Right ventricle myocardium inferior (tissue), 1 donor: ENCODE data around the gene ARPC5. TPM values are rescaled to one million over a fixed set of nuclear protein-coding genes. Genes with fewer than 3 reads are reported as not detected.
"Not testable (repeated sequence)": the region's sequence is repeated elsewhere in the genome, so short reads cannot be mapped to it uniquely, and the experiment has no call there.

Experiments
- ATAC-seq: fragments of 200-7000 bp; cut with Tn5 transposase; one replicate; pipeline ENCODE4 v1.9.1; 2020; ENCODE audit warnings: mild to moderate bottlenecking, moderate library complexity
- DNase-seq: peaks from one replicate; pipeline ENCODE4 v3.0.0; 2021; ENCODE audit errors: missing footprints
- intact Hi-C: fragments of 100-400 bp; cut with DNase I; formaldehyde crosslinking; loops from one replicate; pipeline ENCODE4 v1.11.0; 2022
- total RNA-seq: library from RNA; stranded (reverse); fragmentation: NEBNext Ultra II Directional; extraction: Animal tissue kit (Norgen Biotek cat#: 25700); gene quantifications from one replicate; pipeline ENCODE4 v1.2.1, GENCODE V29; 2021
- donor health status: DM: no; HTN: yes; CAD: no; lungs with severe emphysema.

Gene ARPC5
- total RNA-seq, 1 donor from 2014 or later = 40.2 TPM

DNA sequence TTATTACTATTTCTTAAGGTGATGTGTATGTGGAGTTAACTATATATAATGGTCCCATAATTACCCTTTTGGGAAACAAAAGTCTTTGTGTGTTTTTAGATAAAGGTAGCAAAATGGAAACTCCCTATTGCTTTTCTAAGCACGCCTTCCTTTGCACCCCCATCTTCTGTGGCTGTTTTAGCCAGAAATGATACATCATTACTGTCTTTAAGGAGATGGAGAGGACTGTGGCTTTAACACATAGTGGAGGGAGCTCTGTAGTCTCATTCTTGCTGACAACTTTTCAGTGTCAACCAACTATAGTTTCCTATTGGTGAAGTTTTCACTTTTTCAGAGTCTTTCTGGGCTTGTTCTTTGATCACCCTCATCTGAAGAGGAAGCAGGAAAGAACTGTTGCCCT lies 16.5 kb upstream of the ARPC5 start:
- no peak for ATAC-seq
- DNase-seq = no peak
- intact Hi-C loops = no loop called here

DNA sequence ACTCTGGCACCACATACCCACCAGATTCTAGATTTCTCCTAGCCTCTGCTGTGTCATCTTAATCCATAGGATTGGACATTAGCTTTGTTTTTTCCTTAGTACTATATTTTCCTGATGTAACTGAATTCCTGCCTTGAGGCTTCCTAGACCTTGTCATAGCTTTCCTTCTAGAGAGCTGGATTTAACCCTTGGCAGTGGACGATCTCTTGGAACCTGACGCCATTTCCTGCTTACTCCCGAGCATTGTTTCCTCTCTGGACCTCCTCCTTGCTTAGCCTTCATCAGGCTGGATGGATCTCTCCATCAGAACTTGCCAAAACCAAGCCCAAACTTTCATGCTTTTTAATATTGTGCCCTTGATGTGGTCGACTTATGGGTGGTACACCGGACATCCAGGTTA lies 16.0 kb upstream of the ARPC5 start:
- DNase-seq = no peak
- intact Hi-C loops = no loop called here
- ATAC-seq = no peak

DNA sequence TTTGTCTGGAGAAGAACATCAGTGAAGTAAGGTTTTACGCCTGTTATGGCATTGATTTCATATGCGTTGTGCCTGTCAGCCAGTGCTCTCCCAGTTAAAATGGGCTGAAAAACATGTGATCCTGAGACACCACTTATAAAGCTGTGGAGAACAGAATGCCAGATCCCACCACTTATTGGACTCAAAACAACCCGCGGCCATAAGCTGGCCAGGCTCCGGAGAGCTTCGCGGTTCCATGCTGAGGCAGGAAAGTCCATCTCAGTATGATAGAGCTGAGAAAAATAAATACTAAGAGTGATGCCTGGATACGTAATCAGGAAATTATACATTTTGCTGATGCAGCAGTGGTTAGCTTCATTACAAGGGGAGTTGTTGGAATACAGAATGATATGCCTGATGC lies 12.5 kb upstream of the ARPC5 start:
- intact Hi-C loops = no loop called here
- DNase-seq (no peak), ATAC-seq (no peak)

DNA sequence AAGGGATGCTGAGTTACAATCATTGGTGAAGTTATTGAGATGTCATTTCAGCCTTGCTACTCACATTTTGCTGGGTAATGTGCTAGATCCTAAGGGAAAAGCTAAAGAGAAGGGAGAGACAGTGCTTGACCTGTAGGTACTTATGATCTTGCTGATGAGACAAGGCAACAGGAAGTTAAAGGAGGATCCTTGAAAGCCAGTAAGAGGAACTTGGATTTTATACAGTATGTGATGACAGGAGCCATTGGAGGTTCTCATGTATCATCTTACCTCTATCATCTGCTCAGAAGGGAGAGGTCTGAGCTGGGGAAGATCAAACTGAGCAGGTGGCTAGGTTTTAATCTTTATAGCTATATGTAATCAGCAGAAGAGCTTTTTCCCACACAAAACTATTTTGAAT lies 11.2 kb upstream of the ARPC5 start:
- no peak for ATAC-seq
- no peak for DNase-seq
- intact Hi-C loops = no loop called here

DNA sequence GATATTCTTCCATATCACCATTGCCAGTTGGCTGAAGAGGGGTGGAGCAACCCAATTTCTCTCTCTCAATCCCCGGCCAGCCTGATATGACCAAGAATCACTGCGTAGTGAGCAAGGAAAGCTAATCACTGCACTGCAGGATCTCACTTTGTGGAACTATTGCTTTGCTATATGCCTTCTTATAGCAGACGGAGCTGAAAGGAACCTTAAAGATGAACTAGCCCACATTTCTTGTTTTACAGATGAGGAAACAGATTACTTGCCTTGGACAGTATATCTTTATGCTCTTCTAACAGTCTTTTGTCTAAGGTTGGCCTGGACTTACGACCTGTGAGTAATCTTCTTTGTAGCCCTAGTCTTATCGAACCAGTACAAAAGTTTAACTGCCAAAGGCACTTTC lies 9.9 kb upstream of the ARPC5 start:
- ATAC-seq (no peak), DNase-seq (no peak)
- intact Hi-C loops = no loop called here

DNA sequence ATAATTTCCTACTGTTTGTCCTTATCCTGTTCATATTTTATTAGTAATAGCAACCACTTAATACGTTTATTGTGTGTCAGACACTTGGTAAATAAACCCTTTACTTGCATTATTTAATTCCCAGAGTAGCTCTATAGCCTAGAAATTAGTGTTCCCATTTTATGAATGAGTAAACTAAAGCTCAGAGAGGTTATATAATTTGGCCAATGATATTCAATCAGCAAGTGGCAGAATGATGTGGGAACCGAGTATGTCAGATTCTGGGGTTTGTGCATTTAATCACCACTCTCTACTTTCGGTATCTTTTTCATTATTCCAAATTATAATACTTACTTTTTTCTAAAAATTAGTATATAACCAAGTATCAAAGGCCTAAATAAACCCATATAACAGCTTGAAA lies 6.6 kb upstream of the ARPC5 start:
- DNase-seq (no peak), ATAC-seq (no peak)
- intact Hi-C loops = no loop called here

DNA sequence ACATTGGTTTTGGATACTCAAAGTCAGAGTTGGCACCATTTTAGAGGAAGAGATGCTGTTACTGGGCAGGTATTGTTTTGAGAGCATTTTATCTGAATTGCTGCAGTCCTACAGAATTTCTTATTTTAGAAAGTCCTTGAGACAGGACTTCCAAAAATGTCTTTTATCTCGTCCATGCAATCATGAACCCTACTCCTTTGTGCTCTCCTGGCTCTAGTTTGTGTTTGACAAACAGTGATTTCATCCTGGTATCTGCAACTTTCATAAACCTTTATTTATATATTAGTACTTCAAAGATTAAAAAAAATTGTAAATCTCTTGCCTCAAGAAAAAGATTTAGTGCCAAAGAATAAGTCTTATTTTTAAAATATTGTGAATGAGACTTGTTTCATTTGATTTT lies 4.6 kb upstream of the ARPC5 start:
- intact Hi-C loops = no loop called here
- ATAC-seq = no peak
- no peak for DNase-seq

DNA sequence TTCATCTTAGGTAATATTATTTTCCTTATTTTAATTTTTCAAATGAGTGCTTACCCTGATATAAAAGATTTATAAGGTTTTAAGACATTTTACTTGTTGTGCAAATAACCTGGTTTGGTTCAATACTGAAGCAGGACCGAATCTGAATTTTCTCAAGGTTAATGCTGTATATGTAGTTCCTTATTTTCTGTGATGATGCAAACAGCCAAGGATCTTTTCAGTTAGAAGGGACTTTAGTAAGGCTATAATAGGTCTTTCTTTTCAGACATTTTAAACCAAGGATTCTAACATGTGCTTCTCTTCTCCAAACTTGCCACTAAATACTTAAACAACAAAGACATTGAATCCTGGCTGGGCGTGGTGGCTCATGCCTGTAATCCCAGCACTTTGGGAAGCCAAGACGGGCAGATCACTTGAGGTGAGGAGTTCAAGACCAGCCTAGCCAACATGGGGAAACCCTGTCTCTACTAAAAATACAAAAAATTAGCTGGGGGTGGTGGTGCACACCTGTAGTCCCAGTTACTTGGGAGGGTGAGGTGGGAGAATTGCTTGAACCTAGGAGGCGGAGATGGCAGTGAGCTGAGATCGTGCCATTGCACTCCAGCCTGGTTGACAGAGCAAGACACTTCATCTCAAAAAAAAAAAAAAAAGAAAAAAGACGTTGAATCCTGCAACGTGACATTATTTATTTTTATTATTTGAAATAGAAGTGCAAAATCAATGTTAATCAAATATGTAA lies 3.2 kb upstream of the ARPC5 start:
- intact Hi-C loops = no loop called here
- DNase-seq (no peak), ATAC-seq (no peak)

DNA sequence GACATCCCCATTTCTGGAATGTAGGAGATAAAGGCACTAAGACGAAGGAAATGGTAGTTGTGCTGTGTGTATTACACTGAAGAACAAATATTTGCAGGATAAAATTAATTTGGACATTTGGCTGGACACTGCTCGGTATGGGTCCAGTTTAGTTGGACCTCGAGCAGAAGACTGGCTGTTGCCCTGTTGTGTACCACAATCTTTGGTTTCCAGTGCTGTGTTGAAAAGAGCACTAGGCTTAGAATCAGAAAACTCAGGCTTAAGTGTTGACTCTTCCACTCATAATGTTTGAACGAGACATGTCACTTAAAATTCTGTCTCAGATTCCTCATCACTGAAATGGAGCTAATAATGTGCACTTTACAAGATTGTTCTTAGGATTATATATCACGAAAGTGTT lies 1.2 kb upstream of the ARPC5 start:
- DNase-seq (no peak), ATAC-seq (no peak)
- intact Hi-C loops = loop anchor here (2.0 kb wide), 1 partner anchor 18 kb away; no protein-coding TSS in a partner anchor

DNA sequence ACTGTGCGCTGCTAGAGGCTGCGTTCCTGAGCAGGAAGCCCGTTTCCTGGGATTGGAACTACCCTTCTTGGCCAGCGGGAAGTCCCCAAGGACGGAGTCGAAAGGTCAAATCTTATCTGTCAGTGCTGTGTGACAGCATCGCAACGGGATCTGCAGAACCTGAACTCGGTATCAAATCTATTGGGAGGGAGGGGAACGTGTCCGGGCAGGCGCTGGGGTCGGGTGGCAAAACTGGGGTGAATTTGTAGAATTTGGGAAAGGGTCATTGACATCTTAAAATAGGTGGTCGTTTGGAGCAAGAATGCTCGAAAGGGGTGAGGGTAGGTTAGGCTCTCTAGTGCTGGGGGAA lies 725 bp upstream of the ARPC5 start:
- DNase-seq (no peak), ATAC-seq (no peak)
- intact Hi-C loops = loop anchor here (2.0 kb wide), 1 partner anchor 18 kb away; no protein-coding TSS in a partner anchor

DNA sequence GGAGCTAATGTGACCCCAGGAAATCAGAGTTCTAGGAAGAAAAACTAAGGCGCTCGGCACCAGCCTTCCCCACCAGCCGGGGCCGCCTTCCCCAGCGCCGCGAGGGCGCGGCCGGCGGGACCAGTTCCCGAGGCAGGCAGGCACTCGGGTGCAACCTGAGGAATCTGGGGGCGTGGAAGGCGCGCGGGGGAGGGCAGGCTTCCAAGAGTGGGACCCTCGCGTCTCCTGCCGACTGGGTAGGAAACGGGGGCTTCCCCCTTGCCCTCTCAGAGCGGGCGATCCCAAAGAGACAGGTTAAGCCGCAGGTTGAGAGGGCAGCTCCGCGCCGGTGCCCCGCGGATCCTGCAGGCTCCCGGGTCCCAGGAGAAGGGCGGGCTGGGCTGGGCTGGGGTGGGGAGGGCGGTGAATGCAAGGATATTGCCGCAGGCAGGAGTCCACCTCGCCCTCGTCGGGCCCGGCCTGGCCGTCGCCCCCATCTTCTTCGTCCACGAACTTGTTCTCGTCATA lies 431 bp downstream of the ARPC5 start:
- DNase-seq (peak; percentile 73), ATAC-seq (peak; percentile 29)
- intact Hi-C loops = loop anchor here (1.0 kb wide), 1 partner anchor 163 kb away; the partner anchor contains the start of gene SMG7

DNA sequence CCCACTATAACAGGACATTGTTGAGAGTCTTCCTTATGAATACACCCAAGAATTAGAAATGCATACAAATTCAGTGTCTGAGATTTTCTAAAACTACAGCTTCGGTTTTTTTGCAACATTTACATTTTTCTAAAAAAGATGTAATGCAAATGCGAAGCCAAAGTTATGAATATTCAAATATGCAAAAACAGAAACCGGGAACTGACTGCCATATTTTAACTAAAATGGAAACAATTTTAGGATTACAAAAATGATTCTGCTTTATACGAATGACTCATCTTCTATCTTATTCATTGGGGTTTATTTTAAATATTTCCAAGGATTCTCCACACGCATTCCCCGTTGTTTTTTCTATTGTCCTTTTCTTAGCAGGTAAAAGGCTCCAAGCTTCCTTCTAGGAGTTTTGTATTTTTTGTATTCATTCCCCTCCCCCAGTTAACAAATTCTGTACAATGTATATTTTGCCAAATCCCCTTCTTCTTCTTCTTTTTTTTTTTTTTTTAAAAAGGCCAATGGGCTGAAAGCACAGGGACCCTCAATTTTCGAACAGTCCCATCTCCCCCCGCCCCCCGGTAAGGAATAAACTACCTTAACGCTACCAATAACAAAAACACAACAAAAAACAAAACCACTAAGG lies 1.0 kb downstream of the ARPC5 start:
- no peak for DNase-seq
- no peak for ATAC-seq
- intact Hi-C loops = loop anchor here (1.0 kb wide), 1 partner anchor 162 kb away; the partner anchor contains the start of gene SMG7

DNA sequence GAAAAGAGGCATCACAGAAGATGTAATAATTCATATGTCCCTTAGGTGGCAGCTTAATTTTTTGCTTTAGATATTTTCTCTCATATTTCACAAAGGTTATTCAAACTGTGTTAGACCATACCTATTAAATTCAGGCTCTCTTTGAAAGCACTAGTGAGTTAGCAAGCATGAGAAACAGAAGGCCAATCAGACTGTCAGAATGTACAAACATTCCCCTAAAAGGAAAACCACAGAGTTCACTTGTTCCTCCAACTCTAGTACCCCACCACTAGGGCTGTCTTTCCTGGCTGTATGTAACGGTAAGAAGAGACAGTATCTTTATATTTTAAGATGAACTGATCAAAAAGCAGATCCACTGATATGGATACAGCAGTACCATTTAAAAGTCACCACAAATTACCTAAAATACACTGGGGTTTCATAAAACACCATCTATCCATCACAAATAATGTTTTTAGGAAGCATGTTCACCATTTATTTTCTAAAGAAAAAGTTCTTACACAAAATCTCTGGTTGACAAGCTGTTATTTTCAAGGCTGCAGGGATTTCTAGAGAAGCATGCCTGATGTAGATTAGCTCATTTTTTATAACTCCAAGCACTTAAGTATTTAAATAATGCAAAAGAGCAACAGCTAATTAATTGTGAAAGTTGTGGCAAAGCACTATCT lies 1.8 kb downstream of the ARPC5 start:
- DNase-seq (no peak), ATAC-seq (no peak)
- intact Hi-C loops = no loop called here

DNA sequence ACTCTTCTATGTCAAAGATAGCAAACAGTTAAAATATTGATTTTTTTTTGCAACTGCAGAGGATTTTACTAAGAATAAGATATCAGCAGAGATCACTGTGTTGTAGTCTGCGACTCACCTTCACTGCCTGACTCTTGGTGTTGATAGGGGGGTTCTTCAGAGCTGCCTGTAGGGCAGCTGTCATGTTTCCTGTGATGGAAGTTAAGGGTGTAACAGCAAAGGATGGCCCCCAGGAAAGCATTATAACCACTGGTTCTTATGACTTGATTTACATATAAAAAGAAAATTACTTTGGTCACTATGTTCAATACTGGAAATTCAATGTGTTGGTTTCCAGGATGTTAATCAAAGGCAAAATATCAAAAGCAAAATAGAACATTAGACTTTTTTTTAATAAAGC lies 2.6 kb downstream of the ARPC5 start:
- intact Hi-C loops = no loop called here
- DNase-seq (no peak), ATAC-seq (no peak)

DNA sequence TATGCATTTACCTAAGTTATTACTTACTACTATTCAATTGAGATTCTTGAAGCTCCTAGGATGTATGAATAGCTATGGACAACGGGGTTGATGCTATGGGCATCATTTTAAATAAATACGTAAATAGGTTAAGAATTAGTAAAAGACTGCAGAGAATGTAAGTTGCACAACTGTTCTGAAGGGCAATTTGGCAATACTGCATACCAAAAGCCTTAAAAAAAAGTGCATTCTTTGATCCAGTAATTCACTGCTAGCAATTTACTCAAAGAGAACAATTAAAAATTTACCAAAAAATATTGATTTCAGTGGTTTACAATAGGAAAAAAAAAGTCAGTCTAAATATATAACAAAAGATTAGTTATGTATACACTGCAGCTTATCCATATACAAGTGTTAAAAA lies 3.5 kb downstream of the ARPC5 start:
- intact Hi-C loops = no loop called here
- DNase-seq = no peak
- ATAC-seq = no peak

DNA sequence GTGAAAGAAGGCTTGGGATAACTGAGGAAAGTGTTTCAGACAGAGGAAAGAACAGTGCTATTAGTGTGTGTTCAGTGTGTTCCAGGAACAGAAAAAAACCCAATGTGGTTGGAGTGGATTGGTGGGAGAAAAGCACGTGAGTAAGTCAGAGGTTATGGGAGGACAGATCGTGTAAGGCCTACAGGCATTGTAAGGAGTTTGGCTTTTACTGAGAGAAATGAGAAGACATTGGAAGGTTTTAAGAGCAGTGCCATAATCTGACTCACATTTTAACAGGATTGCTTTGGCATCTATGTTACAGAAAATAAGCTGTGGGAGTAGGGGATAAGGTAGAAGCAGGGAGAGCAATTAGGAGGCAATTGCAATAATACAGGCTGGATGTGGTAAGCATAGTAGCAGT lies 4.8 kb downstream of the ARPC5 start:
- intact Hi-C loops = no loop called here
- ATAC-seq = no peak
- DNase-seq = no peak

DNA sequence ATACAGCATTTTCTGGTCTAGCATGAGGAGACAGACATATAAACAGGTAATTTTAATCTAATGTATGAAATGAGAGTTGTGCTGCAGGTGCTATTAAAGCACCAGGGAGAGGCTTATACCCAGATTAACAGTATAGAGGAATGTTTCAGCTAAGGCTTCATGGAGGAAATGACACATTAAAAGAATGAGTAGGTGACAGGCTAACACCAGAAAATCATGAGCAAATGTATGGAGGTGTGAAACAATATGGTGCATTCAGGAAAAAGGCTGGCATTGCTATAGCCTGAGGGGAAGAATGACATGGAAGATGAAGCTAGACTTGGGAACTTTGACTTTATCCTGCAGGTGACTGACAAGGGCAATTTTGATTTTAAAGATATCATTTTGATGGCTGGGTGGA lies 7.0 kb downstream of the ARPC5 start:
- intact Hi-C loops = no loop called here
- DNase-seq (no peak), ATAC-seq (no peak)

DNA sequence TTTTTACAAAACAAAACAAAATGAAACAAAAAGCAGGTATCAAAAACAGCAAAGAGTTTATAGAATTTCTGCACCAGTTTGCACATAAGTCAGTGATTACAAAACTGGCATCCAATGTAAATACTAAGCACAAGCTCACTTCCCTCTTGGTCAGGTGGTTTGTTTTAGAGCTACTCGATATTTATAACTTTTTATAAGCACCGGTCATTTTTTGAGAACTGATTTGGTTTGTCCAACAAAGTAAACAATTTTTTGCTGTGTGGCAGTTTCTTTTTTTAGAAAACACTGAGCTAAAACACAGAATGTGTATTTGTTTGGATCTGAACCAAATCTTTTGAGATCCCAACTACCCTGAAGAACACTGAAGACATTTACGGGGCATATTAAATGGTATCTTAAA lies 9.3 kb downstream of the ARPC5 start:
- intact Hi-C loops = loop anchor here (2.0 kb wide), 1 partner anchor 71 kb away; no protein-coding TSS in a partner anchor
- not testable (repeated sequence) for DNase-seq, ATAC-seq

DNA sequence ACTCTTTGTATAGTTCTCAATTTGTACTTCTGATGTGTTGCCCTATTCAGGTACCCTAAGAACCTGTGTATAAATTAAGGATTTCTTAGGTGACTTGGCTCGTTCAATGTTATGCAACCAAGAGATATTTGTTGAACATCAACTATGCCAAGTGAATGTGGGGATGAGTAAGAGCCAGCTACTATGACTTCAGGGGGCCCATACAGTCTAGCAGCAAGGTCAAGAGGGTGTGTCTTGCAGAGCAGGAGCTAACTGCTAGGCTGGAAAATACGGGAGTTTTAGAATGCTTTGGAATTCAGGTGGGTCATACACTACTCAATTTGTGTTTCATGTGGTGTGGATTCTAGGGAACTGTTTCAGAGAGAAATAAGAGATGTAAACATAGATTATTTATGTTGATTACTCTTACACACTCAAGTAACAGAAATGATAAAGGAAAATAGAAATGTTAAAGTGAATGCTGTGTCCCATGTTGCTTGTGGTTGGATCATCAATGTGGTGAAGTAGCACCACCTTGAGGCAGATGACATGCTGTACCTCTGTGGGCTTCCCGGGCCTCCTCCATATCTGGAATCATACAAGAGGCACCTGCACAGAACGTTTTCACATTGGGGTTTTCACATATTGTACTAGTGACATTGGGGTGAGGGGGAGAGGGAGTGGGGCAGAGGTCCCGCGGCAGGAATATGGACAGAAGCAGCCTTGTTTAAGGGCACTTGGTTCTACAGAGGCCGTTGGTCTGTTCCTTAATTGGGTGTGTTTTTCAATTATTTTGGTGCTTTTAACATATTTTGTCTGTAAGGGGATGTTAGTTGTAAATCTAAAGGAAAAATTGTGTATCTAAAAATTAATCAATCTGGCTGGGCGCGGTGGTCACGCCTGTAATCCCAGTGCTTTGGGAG lies 12.4 kb downstream of the ARPC5 start:
- peak; percentile 61 for DNase-seq
- peak; percentile 88 for ATAC-seq
- intact Hi-C loops = loop anchor here (5.0 kb wide), 2 partner anchors 151 to 346 kb away; partner anchors contain the start of gene SMG7
